Activated naive CD8-positive, alpha-beta T cell treated with anti-CD3 and anti-CD28 coated beads, Interleukin-2, amount 50 U/mL, for 16 hours (primary cell): Measurements from ENCODE around the gene LYRM9.
"Not testable (repeated sequence)": the region's sequence is repeated elsewhere in the genome, so short reads cannot be mapped to it uniquely, and the experiment has no call there.

Experiments
- DNase-seq: peaks from one replicate; pipeline ENCODE4 v3.0.0-alpha.2; 2020; ENCODE audit warnings: low read depth, low spot score

The LYRM9 gene

GRCh38 chr17:27873746-27874145, 19.4 kb downstream of the LYRM9 start:
- no peak for DNase-seq

- no peak for DNase-seq
Measured at GRCh38 chr17:27873211-27873610, 20.0 kb downstream of the LYRM9 start.

- no peak for DNase-seq
Measured at GRCh38 chr17:27872776-27873175, 20.4 kb downstream of the LYRM9 start.

GRCh38 chr17:27871407-27871806, 21.8 kb downstream of the LYRM9 start:
- no peak for DNase-seq

GRCh38 chr17:27870345-27870744, 22.8 kb downstream of the LYRM9 start:
- no peak for DNase-seq

- no peak for DNase-seq
Measured at GRCh38 chr17:27868565-27868964, 24.6 kb downstream of the LYRM9 start.

GRCh38 chr17:27862840-27863239, 30.3 kb downstream of the LYRM9 start:
- DNase-seq, result no peak

GRCh38 chr17:27862004-27862403, 31.2 kb downstream of the LYRM9 start:
- DNase-seq, result no peak

GRCh38 chr17:27860971-27861664, 32.0 kb downstream of the LYRM9 start:
- no peak for DNase-seq

- no peak for DNase-seq
Measured at GRCh38 chr17:27858621-27859305, 34.4 kb downstream of the LYRM9 start.

GRCh38 chr17:27856676-27857432, 36.3 kb downstream of the LYRM9 start:
- no peak for DNase-seq

GRCh38 chr17:27855454-27855853, 37.7 kb downstream of the LYRM9 start:
- DNase-seq, result no peak

- no peak for DNase-seq
Measured at GRCh38 chr17:27854163-27854562, 39.0 kb downstream of the LYRM9 start.

- DNase-seq, result no peak
Measured at GRCh38 chr17:27853091-27853490, 40.1 kb downstream of the LYRM9 start.

- no peak for DNase-seq
Measured at GRCh38 chr17:27849474-27850185, 43.5 kb downstream of the LYRM9 start.

GRCh38 chr17:27848931-27849330, 44.2 kb downstream of the LYRM9 start:
- DNase-seq, result no peak

- not testable (repeated sequence) for DNase-seq
Measured at GRCh38 chr17:27846808-27847307, 46.3 kb downstream of the LYRM9 start.

- no peak for DNase-seq
Measured at GRCh38 chr17:27846042-27846655, 47.0 kb downstream of the LYRM9 start.

GRCh38 chr17:27845264-27846041, 47.7 kb downstream of the LYRM9 start:
- DNase-seq, result no peak

- no peak for DNase-seq
Measured at GRCh38 chr17:27840688-27841087, 52.5 kb downstream of the LYRM9 start.

- DNase-seq, result not testable (repeated sequence)
Measured at GRCh38 chr17:27840406-27840678, 52.8 kb downstream of the LYRM9 start.
